MM.1S (cell line): ENCODE results near the gene SPEF1.
A peak's percentile ranks its signal among the peaks of the same experiment; 100 is the strongest.

ENCODE experiments used
- DNase-seq: peaks from one replicate; pipeline ENCODE4 v3.0.0-alpha.2; 2015
- H2AFZ ChIP-seq: fragments of 300-600 bp; sonication (generic); 2 replicates; pipeline ENCODE4 v1.6.0; 2016; ENCODE audit warnings: antibody characterized with exemption, low read length
- H3F3A ChIP-seq: fragments of 300-600 bp; sonication (generic); 2 replicates; pipeline ENCODE4 v1.6.1; 2016; ENCODE audit warnings: mild to moderate bottlenecking, antibody characterized with exemption, low read length, moderate library complexity, mixed read lengths; ENCODE audit not compliant: insufficient read depth
- H3K27ac ChIP-seq: fragments of 300-600 bp; sonication (generic); 2 replicates; pipeline ENCODE4 v1.5.1; 2016; ENCODE audit warnings: mild to moderate bottlenecking, low read length
- H3K27me3 ChIP-seq: fragments of 300-600 bp; sonication (generic); replicated peaks from 2 replicates; pipeline ENCODE4 v1.6.0; 2016; ENCODE audit warnings: low read length; ENCODE audit not compliant: insufficient read depth
- H3K36me3 ChIP-seq: fragments of 300-600 bp; sonication (generic); replicated peaks from 2 replicates; pipeline ENCODE4 v1.6.1; 2016; ENCODE audit warnings: mild to moderate bottlenecking, low read length, mixed read lengths; ENCODE audit not compliant: insufficient read depth
- H3K4me1 ChIP-seq: fragments of 300-600 bp; sonication (generic); 2 replicates; pipeline ENCODE4 v1.6.1; 2016; ENCODE audit warnings: low read length, mixed read lengths
- H3K4me2 ChIP-seq: fragments of 300-600 bp; sonication (generic); 2 replicates; pipeline ENCODE4 v1.6.0; 2016; ENCODE audit warnings: low read depth, low read length
- H3K4me3 ChIP-seq: fragments of 300-600 bp; sonication (generic); 2 replicates; pipeline ENCODE4 v1.5.1; 2016; ENCODE audit warnings: low read length, mixed read lengths
- H3K79me2 ChIP-seq: fragments of 300-600 bp; sonication (generic); 2 replicates; pipeline ENCODE4 v1.6.1; 2016; ENCODE audit warnings: mixed run types, low read length, mixed read lengths
- H3K9ac ChIP-seq: fragments of 300-600 bp; sonication (generic); 2 replicates; pipeline ENCODE4 v1.6.1; 2016; ENCODE audit warnings: low read length, mixed read lengths
- H3K9me2 ChIP-seq: fragments of 300-600 bp; sonication (generic); replicated peaks from 2 replicates; pipeline ENCODE4 v1.6.1; 2016; ENCODE audit warnings: mild to moderate bottlenecking, low read length, mixed read lengths; ENCODE audit not compliant: insufficient read depth
- H3K9me3 ChIP-seq: fragments of 300-600 bp; sonication (generic); replicated peaks from 2 replicates; pipeline ENCODE4 v1.6.1; 2016; ENCODE audit warnings: mild to moderate bottlenecking, low read length, mixed read lengths; ENCODE audit not compliant: insufficient read depth
- H4K20me1 ChIP-seq: fragments of 300-600 bp; sonication (generic); 2 replicates; pipeline ENCODE4 v1.6.1; 2016; ENCODE audit warnings: mild to moderate bottlenecking, low read length, moderate library complexity, mixed read lengths; ENCODE audit not compliant: insufficient read depth
- CTCF ChIP-seq: fragments of 300-600 bp; sonication (generic); IDR thresholded peaks from 2 replicates; pipeline ENCODE4 v1.5.1; 2016; ENCODE audit warnings: antibody characterized with exemption, low read length, mixed read lengths
- EZH2 ChIP-seq: fragments of 300-600 bp; sonication (generic); optimal IDR thresholded peaks from 2 replicates; pipeline ENCODE3; 2017; ENCODE audit warnings: low read depth, mild to moderate bottlenecking, antibody characterized with exemption, low read length, mixed read lengths
- EZH2phosphoT487 ChIP-seq: fragments of 300-600 bp; sonication (generic); IDR thresholded peaks from 2 replicates; pipeline ENCODE4 v1.6.1; 2018; ENCODE audit warnings: antibody characterized with exemption, low read length

The SPEF1 gene

DNA sequence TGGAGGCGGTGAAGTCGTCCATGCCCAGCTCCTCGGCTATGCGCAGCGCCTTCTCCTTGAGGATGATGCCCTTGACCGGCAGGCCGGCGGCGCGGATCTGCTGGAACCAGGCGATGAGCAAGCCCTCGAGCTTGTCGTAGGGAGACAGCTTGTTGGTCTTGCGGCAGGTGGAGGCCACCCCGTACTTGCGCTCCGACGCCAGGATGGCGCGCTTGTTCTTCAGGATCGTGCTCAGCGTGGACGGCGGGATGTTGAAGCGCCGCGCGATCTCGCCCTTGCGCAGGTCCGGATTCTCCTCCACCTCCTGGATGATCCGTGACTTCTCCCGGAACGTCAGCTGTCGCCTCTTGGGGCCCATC lies 4.9 kb upstream of the SPEF1 start:
- Histone ChIP-seq H4K20me1 (no peaks in the 10 kb centered on the region), H2AFZ (no peak overlapping the region), H3K27ac (no peak overlapping the region), H3K9ac (no peak overlapping the region), H3K36me3 (no peaks in the 10 kb centered on the region), H3K4me2 (peak overlapping the region; percentile 66), H3F3A (peaks cover 10% of the 10 kb centered on the region), H3K4me3 (peak overlapping the region; percentile 54; the same call in 1 of the 2 replicates), H3K27me3 (no peaks in the 10 kb centered on the region), H3K4me1 (peaks cover 4% of the 10 kb centered on the region), H3K79me2 (peaks cover 8% of the 10 kb centered on the region; the same call in 1 of the 2 replicates), H3K9me3 (no peaks in the 10 kb centered on the region), H3K9me2 (no peaks in the 10 kb centered on the region)
- no peak for TF ChIP-seq EZH2
- TF ChIP-seq CTCF, result no peak
- no peak for TF ChIP-seq EZH2phosphoT487
- DNase-seq, result no peak

DNA sequence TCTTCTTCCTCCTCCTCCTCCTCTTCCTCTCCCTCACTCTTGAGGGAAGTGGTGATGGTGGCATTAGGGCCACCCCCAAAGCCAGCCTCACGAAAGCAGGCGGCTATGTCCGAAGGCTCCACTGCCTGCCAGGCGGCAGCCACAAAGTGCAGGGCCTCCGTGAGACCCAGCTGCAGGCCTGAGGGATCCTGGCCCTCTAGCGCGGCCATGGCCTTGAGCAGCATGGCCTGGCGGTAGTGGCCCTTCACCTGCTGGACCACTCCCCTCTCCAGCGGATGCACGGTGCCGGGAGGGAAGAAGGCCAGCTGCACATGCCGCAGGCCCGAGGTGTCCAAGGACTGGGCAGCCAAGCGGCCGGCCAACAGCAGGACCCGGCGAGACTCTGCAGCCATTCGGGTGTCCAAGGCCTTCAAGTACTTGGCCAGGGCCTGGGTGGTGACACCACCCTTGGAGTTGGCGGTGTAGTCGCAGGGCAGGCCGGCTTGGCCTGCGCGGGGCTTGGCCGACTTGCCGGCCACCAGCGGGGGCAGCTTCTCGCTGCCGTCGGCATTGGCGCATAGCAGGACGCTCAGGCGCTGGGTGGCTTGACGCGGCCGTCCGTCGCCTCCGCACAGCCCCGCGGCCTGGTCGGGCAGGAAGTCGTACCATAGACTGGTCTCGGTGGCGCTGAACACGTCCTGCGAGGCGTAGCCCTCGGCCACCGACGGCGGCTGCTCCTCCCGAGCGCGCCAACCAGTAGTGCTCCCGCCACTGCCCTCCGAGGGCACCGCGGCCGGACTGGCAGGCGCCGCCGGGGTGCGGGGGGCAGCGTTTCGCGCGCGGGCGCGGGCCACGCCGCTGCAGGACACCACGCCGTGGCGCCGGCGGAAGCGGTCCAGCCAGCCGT lies 4.2 kb upstream of the SPEF1 start:
- H3K9ac ChIP-seq, result no peak overlapping the region
- no peaks in the 10 kb centered on the region for H3K36me3 ChIP-seq
- peaks cover 8% of the 10 kb centered on the region; the same call in 1 of the 2 replicates for H3K79me2 ChIP-seq
- H3K9me3 ChIP-seq, result no peaks in the 10 kb centered on the region
- no peak for DNase-seq
- TF ChIP-seq CTCF (no peak), EZH2 (no peak), EZH2phosphoT487 (no peak)
- H3K4me3 ChIP-seq, result no peak overlapping the region; the same call in 1 of the 2 replicates
- H3K27ac ChIP-seq, result no peak overlapping the region
- peak overlapping the region; percentile 66; the same call in 1 of the 2 replicates for H3K4me2 ChIP-seq
- no peaks in the 10 kb centered on the region for H4K20me1 ChIP-seq
- no peaks in the 10 kb centered on the region for H3K9me2 ChIP-seq
- H2AFZ ChIP-seq, result no peak overlapping the region
- peaks cover 10% of the 10 kb centered on the region for H3F3A ChIP-seq
- no peaks in the 10 kb centered on the region for H3K27me3 ChIP-seq
- H3K4me1 ChIP-seq, result peaks cover 9% of the 10 kb centered on the region

- Histone ChIP-seq H2AFZ (no peak overlapping the region), H3K4me2 (no peak overlapping the region), H3K9me2 (no peaks in the 10 kb centered on the region), H3K79me2 (peaks cover 8% of the 10 kb centered on the region; the same call in 1 of the 2 replicates), H3K27me3 (peaks cover under 1% of the 10 kb centered on the region; the same call in 1 of the 2 replicates), H3K9me3 (no peaks in the 10 kb centered on the region), H3K4me1 (peaks cover 9% of the 10 kb centered on the region), H3K9ac (no peak overlapping the region), H3K4me3 (no peak overlapping the region), H3K27ac (no peak overlapping the region), H3F3A (peaks cover 10% of the 10 kb centered on the region), H3K36me3 (no peaks in the 10 kb centered on the region), H4K20me1 (no peaks in the 10 kb centered on the region)
- no peak for DNase-seq
- TF ChIP-seq CTCF (no peak), EZH2 (no peak), EZH2phosphoT487 (no peak)
These were observed 3.6 kb upstream of the SPEF1 start for GRCh38 chr20:3784863-3785239.
